IPS-18c (cell line): Measurements from ENCODE around the gene SKOR1.

ENCODE experiments used
- H3K4me3 ChIP-seq: 2 replicates; pipeline ENCODE4 v1.7.0; 2013; ENCODE audit warnings: low read depth, mild to moderate bottlenecking, low read length, moderate library complexity; ENCODE audit not compliant: insufficient read depth
- H3K9me3 ChIP-seq: one replicate; pipeline ENCODE4 v1.6.1; 2013; ENCODE audit warnings: mild to moderate bottlenecking, low read length, moderate library complexity; ENCODE audit not compliant: control insufficient read depth, insufficient read depth

The SKOR1 gene

DNA sequence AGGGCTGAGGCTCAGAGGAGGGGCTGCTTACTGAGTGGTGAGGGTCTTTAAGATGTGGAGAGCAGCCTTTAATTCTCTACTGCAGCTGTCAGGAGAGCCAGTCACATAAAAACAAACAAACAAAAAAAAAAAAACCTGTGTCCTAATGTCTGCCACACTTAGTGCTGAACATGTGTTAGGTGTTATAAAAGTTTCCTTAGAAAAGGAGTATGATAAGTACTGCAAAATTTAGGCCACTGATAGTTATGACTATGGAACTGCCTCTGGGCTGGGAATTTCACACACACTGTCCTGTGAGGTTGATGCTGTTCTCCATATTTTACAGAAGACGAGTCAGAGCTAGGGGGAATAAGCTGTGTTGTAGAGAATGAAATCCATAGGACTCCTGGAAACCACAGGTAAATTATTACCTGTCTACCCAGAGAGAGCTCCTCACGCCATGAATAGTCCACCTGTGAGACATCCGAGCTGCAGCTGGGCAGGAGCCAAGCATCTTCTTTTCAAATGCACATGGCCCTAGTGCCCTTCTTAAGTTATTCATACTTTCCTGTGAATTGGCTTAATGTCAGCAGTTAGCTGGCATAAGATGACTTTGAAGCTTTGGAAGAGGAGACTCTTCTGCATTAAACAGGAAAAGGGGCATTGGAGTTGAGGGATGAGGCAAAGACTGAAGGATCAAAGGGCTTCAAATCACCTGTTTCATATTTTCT, 34.5 kb upstream of the SKOR1 start:
- Histone ChIP-seq H3K9me3 (no peaks in the 10 kb centered on the region), H3K4me3 (no peak overlapping the region)

GRCh38 chr15:67792250-67792942, 32.9 kb upstream of the SKOR1 start:
- Histone ChIP-seq H3K9me3 (no peaks in the 10 kb centered on the region), H3K4me3 (no peak overlapping the region)

GRCh38 chr15:67794832-67795574, 30.3 kb upstream of the SKOR1 start:
- no peak overlapping the region for H3K4me3 ChIP-seq
- no peaks in the 10 kb centered on the region for H3K9me3 ChIP-seq

- no peak overlapping the region for H3K4me3 ChIP-seq
- no peaks in the 10 kb centered on the region for H3K9me3 ChIP-seq
Measured at GRCh38 chr15:67796196-67797127, 28.8 kb upstream of the SKOR1 start.

- Histone ChIP-seq H3K4me3 (no peak overlapping the region), H3K9me3 (no peaks in the 10 kb centered on the region)
Measured at GRCh38 chr15:67799801-67800205, 25.5 kb upstream of the SKOR1 start.

GRCh38 chr15:67801142-67801541, 24.2 kb upstream of the SKOR1 start:
- Histone ChIP-seq H3K9me3 (no peaks in the 10 kb centered on the region), H3K4me3 (no peak overlapping the region)

DNA sequence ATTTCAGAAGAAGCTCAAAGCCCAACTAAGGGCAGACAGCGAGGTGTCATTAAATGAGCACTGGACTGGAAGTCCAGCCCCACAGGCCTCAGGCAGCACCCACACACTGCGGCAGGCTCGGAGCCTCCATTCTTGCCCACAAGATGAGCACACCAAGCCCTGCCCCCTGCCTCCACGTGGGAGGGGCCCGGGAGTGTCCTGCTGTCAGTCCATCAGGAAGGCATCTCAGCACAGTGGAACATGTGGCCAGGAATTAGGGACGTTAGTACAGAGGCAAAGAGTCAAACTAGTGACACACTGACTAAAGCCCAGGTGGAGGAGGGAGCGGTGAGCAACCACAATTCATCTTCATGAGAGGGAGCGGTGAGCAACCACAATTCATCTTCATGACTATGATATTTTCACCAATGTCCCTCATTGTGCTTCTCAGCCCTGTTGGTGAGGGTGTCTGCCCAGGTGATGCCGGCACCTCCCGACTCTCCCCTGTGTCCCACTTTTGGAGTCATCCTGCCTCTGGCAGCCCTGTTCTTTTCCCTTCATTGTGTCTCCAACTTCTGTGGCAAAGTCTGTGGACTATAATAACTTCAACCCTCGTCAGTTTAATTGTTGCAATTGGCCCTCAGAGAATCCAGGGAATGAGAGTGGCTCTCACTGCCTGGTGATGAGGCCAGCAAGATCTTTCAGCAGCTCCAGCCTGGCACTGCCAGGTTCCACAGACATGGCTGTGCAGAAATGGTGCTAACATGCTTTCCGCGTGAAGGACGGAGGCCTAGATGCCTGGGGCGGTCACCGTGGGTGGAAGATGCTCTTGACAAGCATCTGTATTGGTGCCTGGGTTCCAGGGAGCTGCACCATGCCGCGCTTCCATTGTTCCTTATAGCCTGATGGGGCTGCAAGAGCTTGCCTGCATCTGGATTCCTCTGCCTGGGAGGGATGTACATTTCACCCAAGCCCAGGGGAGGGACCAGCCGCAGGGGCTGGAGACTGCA, 23.1 kb upstream of the SKOR1 start:
- Histone ChIP-seq H3K4me3 (no peak overlapping the region), H3K9me3 (no peaks in the 10 kb centered on the region)

DNA sequence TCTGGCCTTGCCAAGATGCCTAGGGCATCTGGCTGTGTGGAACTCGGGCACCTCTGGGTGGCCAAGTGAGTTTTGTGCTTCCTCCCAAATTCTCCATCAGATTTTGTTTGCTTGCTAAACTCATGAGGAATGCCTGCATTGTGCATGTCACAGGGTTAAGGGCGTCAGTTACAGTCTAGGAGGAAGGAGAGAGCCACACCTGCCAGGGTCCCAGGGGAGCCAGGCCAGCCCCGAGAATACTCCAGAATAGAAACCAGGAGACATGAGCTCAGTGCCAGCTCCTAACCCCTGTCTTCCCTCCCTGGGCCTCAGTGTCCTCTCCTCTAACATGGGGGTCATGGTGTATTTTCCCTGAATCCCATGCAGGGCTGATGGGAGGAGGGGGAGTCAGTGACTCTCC, 22.0 kb upstream of the SKOR1 start:
- Histone ChIP-seq H3K4me3 (no peak overlapping the region), H3K9me3 (no peaks in the 10 kb centered on the region)

DNA sequence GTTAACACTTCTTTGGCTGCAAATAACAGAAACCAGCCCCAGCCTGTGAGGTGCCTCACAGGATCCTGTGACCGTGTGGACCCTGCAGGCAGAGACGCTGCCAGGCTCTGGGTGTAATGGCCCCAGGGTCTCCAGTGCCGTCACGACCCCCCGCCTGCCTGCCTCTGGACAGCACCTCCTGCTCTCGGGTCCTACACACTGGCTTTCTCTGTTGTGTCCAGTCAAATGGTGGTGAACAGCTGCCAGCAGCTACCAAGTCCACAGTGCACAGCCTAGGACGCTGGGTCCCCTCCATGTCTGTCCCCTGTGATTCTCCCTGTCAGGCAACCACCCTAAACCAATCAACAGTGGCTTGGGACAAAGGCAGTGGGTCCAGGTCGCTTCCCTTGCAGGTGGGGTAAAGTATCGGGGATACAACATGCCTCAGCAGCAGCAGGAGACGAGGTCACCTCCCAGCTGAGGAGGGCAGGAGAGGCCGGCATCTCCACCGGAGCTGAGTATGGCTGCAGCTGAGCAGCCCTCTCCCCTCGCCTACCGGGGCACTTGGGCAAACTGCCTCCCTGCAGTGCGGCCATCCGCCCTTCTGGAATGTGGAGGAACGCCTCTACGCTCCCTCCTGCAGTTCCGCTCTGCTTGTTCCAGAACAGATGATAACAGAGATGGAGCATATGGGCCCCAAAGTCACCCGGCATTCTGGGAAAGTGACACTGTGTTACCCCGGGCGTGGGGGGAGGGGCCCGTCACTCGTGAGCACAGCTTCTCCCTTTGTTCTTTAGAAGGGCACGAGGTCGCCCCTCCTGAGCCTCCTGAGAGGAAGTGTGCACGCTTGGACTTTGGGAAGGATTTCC, 21.1 kb upstream of the SKOR1 start:
- H3K9me3 ChIP-seq: no peaks in the 10 kb centered on the region
- H3K4me3 ChIP-seq: no peak overlapping the region

GRCh38 chr15:67805008-67805665, 20.2 kb upstream of the SKOR1 start:
- Histone ChIP-seq H3K4me3 (no peak overlapping the region), H3K9me3 (no peaks in the 10 kb centered on the region)

DNA sequence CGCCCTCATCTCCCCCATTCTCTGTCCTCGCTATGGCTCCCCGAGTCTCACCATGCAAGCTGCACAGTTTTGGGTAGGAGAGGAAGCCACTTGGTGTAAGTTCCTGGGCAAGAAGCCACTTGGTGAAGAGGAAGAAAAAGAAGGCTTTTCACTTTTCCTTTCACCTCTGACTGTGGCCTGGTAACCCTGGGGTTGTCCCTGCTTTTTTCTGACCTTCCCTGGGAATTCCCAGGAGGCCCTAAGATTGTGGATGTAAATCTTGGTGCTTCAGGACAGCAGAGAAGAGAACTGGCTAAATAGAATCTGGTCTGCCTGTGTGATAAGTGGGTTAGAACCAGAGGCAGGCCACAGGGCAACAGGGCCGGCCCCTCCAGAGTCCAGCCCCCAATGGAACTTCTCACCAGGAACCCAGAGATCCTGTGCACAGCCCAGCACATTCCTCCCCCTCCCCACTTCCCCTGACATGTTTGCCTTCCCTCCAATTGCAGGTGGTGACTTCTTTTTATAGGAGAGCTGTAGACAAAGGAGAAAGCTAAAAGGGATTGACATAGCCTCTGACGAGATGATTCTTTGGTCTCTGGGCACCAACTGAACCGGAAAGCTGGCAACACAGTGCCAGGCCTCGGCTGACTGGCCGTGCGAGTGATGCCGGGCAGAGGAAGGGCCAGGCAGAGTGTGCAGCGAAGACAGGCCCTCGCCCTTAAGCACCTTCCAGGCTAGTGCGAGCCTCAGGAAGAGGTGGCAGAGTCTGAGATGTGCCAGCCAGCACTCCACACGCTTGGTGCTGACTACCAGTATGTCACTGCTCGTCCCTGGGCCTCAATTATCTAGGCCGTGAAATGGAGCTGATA, 19.4 kb upstream of the SKOR1 start:
- Histone ChIP-seq H3K4me3 (no peak overlapping the region), H3K9me3 (no peaks in the 10 kb centered on the region)

DNA sequence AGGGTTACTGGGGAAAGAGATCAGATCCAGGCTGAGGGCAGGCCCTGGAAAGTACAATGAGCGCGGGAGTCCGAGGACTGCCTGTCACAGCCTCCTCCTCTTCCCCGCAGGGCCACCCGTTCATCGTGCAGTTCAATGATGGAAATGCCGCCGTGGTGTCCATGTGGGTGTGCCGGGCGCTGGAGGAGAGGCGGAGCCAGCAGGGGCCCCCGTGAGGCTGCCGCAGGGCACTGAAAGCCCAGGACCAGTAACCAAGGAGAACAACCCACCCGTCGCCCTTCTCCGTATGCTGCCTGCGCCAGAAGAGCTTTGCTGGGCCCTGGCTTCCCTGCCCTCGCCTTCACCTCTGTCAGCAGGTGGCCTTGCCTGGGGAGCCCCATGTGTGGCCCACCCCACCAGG, 18.8 kb upstream of the SKOR1 start:
- H3K9me3 ChIP-seq: no peaks in the 10 kb centered on the region

GRCh38 chr15:67807141-67807540, 18.2 kb upstream of the SKOR1 start:
- Histone ChIP-seq H3K4me3 (no peak overlapping the region), H3K9me3 (no peaks in the 10 kb centered on the region)

More for the DNA sequence above, 18.8 kb upstream of the SKOR1 start:
- H3K4me3 ChIP-seq: no peak overlapping the region

GRCh38 chr15:67807836-67808235, 17.5 kb upstream of the SKOR1 start:
- no peaks in the 10 kb centered on the region for H3K9me3 ChIP-seq
- H3K4me3 ChIP-seq: no peak overlapping the region
